ENCODE results near the gene BRAT1. TPM values are rescaled to one million over a fixed set of nuclear protein-coding genes. Genes with fewer than 3 reads are reported as not detected.

BRAT1 gene
- total RNA-seq, 1 experiment from 2014 or later: 85.7 TPM

GRCh38 chr7:2520761-2521290 lies 34.5 kb downstream of the BRAT1 start:
- DNase-seq (ENCODE audit: low read depth, low spot score): no peak
- in situ Hi-C loops (cut with HindIII; ENCODE audit: low pct_unique_long_range_greater_than_20kb, low sequenced_read_pairs): no loop called here

- peak; percentile 41 for DNase-seq (ENCODE audit: low read depth, low spot score)
Measured at GRCh38 chr7:2520131-2520760, 35.1 kb downstream of the BRAT1 start.

DNA sequence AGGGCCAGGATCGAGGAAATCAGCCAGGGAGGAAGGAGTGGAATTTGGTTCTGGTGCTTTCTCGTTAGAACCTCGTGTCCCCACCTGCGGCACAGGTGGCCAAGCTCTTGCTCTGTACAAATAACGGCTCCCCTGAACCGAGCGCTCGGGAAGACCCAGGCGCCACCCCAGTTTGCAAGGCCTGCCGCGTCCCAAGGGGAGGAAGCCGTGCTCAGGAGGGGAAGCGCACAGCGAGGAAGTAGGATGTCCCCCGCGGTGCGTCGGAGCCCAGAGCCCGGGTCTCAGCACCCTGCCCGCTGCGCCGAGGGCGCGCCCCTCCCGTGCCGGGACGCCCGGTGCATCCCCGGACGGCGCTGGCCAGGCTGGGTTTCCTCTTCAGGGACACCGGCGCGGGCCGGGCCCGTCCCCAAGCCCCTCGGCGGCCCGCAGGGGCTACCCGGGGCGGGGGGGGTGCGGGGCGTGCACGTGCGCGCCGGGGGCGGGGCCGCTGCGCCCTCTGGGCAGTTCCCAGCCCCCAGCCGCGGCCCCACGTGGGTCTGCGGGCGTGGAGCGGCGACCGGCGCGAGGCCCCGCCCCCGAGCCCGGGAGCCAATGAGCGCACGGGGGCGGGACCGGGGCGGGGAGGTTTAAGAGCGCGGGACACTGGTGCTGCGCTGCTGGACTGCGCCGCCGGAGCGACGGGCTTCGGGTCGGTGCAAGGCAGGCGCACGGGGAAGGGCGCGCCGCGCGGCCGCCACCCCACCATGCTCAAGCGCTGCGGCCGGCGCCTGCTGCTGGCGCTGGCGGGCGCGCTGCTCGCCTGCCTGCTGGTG lies 36.0 kb downstream of the BRAT1 start, which contains the start of gene LFNG:
LFNG (plus strand) TSS at position 656 of the 812 bp plus-strand sequence; CDS start at position 744, 88 bp downstream.
- in situ Hi-C loops (cut with HindIII; ENCODE audit: low pct_unique_long_range_greater_than_20kb, low sequenced_read_pairs): no loop called here
- peak; percentile 91 for DNase-seq (ENCODE audit: low read depth, low spot score)

More at GRCh38 chr7:2520131-2520760, 35.1 kb downstream of the BRAT1 start:
- in situ Hi-C loops (cut with HindIII; ENCODE audit: low pct_unique_long_range_greater_than_20kb, low sequenced_read_pairs): no loop called here

DNA sequence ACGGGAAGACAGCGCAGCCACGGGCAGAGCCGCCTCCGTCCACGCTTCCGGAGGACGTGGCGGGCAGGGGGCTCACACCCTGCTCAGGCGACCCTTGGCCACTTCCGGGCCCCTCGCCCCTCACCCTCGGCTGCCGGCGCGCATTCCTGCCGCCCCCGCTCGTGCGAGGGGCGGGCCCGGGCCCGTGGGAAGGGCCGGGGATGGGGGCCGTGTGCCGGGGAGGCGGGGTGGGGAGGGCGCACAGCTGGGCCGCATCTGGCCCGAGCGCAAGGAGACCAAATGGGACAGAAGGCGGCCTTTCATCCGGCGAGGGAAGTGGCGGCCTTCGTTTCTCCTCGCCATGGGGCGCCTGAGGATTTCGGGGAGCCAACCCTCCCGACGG lies 36.6 kb downstream of the BRAT1 start:
- in situ Hi-C loops (cut with HindIII; ENCODE audit: low pct_unique_long_range_greater_than_20kb, low sequenced_read_pairs): no loop called here
- no peak for DNase-seq (ENCODE audit: low read depth, low spot score)

GRCh38 chr7:2517678-2518507 lies 37.4 kb downstream of the BRAT1 start:
- in situ Hi-C loops (cut with HindIII; ENCODE audit: low pct_unique_long_range_greater_than_20kb, low sequenced_read_pairs): no loop called here

DNA sequence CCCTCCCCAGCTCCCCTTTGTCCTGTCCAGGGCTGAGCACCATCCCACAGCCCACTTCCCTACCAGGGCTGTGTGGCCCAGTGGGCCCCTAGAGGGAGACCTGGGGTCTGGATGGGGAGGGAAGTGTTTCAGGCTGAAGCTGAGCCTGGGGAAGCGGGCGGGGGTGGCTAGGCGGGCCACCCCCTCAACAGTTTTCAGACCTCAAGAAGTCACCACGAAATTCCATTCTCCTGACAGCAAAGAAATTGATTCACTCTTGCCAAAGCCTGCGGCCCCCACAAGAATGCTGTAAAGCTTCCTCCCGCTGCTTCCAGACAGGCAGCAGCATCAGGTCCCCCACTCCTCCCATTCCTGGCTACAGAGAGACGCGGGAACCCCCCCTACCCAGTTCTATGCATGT lies 38.3 kb downstream of the BRAT1 start:
- no peak for DNase-seq (ENCODE audit: low read depth, low spot score)
- in situ Hi-C loops (cut with HindIII; ENCODE audit: low pct_unique_long_range_greater_than_20kb, low sequenced_read_pairs): no loop called here

More at GRCh38 chr7:2517678-2518507, 37.4 kb downstream of the BRAT1 start:
- DNase-seq (ENCODE audit: low read depth, low spot score): no peak

DNA sequence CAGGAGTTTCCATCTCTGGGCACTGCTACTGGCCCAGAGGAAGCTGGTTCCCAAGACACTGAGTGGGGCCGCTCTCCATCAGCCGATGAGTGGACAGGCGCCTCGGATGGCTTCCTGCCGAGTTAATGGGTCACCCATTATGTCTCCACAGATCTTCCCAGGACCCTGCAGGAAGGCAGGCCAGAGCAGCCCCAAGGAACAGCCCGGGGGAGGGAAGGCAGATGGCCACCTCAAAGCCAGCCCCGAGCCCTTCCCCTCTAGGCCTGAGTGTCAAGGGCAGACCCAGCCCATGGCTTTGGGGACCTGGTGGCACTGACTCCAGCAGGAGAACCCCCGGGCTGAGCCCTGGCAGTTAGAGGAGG lies 39.1 kb downstream of the BRAT1 start:
- in situ Hi-C loops (cut with HindIII; ENCODE audit: low pct_unique_long_range_greater_than_20kb, low sequenced_read_pairs): no loop called here
- DNase-seq (ENCODE audit: low read depth, low spot score): no peak

DNA sequence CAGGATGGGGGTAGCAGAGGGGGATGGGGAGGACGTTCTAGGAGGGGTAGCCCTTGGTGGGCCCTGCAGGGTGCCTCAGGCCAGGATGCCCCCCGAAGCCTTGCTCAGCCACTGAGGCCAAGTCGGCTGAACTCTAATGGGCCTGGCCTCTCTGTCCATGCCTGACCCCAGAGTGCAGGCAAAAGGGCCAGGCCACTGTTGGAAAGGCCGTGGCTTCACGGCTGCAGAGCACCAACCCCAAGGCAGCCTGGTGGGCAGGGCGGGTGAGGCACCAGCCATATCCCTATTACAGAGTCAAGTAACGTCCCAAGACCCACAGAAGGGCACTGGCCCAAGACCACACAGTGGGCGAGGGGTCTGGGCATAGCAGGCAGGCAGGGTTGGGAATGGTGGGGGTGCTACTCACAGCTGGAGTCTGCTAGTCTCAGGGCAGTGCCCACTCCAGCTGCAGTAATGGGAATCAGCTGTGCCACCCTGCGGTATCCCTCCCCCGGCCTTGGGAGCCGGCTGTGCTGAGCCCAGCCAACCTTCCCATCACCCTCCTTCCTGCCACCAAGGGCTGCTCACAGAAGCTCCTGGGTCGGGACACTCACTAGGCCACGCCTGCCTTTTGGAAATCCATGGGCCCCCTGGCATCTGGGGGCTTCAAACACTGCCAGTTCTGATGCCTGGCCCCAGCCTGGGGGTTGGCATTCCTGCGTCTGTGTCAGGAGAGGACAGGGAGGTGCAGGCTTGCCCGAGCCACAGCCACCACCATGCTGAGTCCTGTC lies 39.7 kb downstream of the BRAT1 start:
- no peak for DNase-seq (ENCODE audit: low read depth, low spot score)
- in situ Hi-C loops (cut with HindIII; ENCODE audit: low pct_unique_long_range_greater_than_20kb, low sequenced_read_pairs): no loop called here

GRCh38 chr7:2514473-2515423 lies 40.6 kb downstream of the BRAT1 start:
- DNase-seq (ENCODE audit: low read depth, low spot score): no peak
- in situ Hi-C loops (cut with HindIII; ENCODE audit: low pct_unique_long_range_greater_than_20kb, low sequenced_read_pairs): no loop called here

DNA sequence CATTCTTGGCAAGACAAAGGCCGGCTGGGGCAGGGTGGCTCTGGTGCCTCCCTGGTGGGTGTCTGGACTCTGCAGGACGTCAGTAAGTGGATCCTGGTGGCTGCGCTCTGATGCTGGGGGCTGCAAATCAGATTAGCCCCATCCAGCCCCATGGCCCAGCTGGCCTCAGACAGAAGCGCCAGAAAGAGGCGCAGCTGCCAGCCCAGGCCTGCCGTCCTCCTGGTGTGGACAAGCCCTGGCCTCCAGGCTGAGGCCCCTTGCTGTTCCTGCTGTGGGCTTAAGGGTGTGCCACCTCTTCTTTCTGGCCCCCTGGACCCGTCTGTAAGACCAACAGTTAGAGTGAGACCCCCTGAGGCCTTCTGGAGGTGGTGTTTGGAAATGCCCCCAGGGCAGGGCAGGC lies 41.6 kb downstream of the BRAT1 start:
- DNase-seq (ENCODE audit: low read depth, low spot score): no peak

GRCh38 chr7:2512713-2513112 lies 42.6 kb downstream of the BRAT1 start:
- in situ Hi-C loops (cut with HindIII; ENCODE audit: low pct_unique_long_range_greater_than_20kb, low sequenced_read_pairs): no loop called here
- no peak for DNase-seq (ENCODE audit: low read depth, low spot score)

More for the DNA sequence above, 41.6 kb downstream of the BRAT1 start:
- in situ Hi-C loops (cut with HindIII; ENCODE audit: low pct_unique_long_range_greater_than_20kb, low sequenced_read_pairs): no loop called here

DNA sequence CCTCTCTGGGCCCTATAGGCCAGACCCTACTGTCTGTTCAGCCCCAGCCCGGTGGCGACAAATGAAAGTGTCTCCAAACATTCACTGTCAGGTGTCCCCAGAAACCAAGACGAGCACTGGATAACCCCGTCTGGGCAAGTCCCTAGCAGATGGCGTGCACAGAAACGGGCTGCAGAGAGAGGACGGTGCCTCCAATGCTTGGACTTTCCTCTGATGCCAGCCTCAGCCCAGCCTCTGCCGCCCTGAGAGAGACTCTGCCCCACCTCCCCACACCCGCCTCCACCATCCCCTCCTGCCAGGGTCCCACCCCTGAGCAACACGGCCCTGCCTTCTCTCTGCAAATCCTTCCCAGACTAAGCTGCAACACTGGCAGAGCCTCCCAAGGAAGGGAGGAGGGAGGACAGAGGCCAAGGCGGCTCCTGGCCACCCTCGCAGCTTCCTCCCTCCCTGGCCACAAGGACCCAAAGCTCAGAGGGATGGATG lies 43.1 kb downstream of the BRAT1 start:
- in situ Hi-C loops (cut with HindIII; ENCODE audit: low pct_unique_long_range_greater_than_20kb, low sequenced_read_pairs): no loop called here
- no peak for DNase-seq (ENCODE audit: low read depth, low spot score)

DNA sequence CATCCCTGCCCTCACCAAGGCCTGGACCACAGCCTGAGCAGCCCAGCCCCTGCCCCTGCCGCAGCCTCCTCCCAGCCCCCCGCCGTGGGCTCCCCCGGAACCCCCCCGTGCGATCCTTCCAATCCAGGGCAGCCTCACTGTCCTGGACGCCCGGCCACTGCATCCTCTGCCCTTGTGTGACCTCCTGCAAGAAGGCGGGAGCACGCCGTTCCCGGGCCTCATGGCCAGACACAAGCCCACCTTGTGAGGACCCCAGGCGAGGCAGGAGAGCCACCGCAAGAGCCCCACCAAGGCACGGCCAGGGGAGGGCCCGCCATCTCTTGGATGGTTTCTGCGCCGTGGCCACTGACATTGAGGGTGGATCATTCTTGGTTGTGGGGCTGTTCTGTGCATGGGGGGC lies 43.6 kb downstream of the BRAT1 start:
- in situ Hi-C loops (cut with HindIII; ENCODE audit: low pct_unique_long_range_greater_than_20kb, low sequenced_read_pairs): no loop called here
- DNase-seq (ENCODE audit: low read depth, low spot score): no peak

DNA sequence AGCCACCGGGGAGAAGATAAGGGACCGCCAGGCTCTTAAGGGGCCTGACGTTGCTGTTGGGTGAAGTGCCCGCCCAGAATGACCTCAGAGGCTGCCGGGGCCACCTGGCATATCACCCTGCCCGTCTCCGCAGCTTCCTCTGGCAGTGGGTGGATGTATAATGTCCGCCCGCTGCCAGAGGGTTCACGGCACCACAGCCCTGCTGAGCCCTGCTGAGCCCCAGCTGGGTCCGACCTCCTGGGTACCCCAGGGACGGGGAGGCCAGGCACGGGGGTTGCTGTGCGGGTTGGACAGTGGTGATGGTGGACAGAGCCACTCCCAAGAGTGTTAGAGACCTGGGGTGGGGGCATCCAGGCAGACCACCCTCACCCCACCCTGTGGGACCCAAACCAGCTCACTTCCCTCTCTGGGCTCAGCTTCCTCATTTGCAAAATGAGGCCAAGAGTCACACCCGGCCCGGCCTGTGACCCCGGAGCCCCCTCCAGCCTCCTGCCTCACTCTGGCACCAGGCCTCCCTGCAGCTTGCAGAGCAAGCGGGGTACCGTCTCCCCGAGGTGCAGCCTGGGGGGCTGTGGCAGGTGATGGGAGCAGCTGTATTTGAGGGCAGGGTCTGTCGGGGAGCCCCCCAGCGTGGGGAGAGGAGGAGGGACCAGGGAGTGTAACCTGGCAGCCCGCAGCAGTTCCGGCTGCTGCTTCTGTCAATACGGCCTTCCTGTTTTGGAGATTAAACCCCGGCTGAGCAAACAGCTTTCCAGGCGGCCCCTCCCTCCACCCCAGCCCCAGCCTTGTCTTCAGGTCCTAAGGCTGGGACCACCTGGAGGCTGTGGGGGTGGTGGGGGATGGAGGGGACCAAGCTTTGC lies 44.2 kb downstream of the BRAT1 start:
- no peak for DNase-seq (ENCODE audit: low read depth, low spot score)
- in situ Hi-C loops (cut with HindIII; ENCODE audit: low pct_unique_long_range_greater_than_20kb, low sequenced_read_pairs): no loop called here

GRCh38 chr7:2510130-2510776 lies 45.1 kb downstream of the BRAT1 start:
- DNase-seq (ENCODE audit: low read depth, low spot score): no peak
- in situ Hi-C loops (cut with HindIII; ENCODE audit: low pct_unique_long_range_greater_than_20kb, low sequenced_read_pairs): no loop called here

Data from SK-MEL-5 (cell line).